GM23338 (cell line): Measurements from ENCODE around the gene RIMKLB. TPM values are rescaled to one million over a fixed set of nuclear protein-coding genes. Genes with fewer than 3 reads are reported as not detected.

Source experiments
- ATAC-seq: fragments of 200-7000 bp; cut with Tn5 transposase; 3 replicates; pipeline ENCODE4 v1.9.1; 2020
- DNase-seq: peaks from one replicate; pipeline ENCODE4 v3.0.0-alpha.2; 2015; ENCODE audit warnings: low spot score
- H2AFZ ChIP-seq: fragments of 200-600 bp; sonication (generic); 2 replicates; pipeline ENCODE4 v1.8.0; 2016; ENCODE audit warnings: antibody characterized with exemption, mild to moderate bottlenecking, moderate library complexity
- H3F3A ChIP-seq: fragments of 200-600 bp; sonication (generic); replicated peaks from 2 replicates; pipeline ENCODE4 v1.8.0; 2017; ENCODE audit warnings: antibody characterized with exemption, mixed run types, low read depth
- H3K27ac ChIP-seq: fragments of 200-600 bp; sonication (generic); 2 replicates; pipeline ENCODE4 v1.6.1; 2016; ENCODE audit warnings: low read depth
- H3K27me3 ChIP-seq: fragments of 200-600 bp; sonication (generic); 2 replicates; pipeline ENCODE4 v1.8.0; 2016; ENCODE audit warnings: mild to moderate bottlenecking, mixed run types, moderate library complexity; ENCODE audit not compliant: insufficient read depth
- H3K36me3 ChIP-seq: fragments of 200-600 bp; sonication (generic); 2 replicates; pipeline ENCODE4 v1.8.0; 2016; ENCODE audit warnings: mild to moderate bottlenecking; ENCODE audit not compliant: insufficient read depth
- H3K4me1 ChIP-seq: fragments of 200-600 bp; sonication (generic); 2 replicates; pipeline ENCODE4 v1.8.0; 2016; ENCODE audit warnings: mild to moderate bottlenecking, moderate library complexity; ENCODE audit not compliant: insufficient read depth
- H3K4me2 ChIP-seq: fragments of 200-600 bp; sonication (generic); 2 replicates; pipeline ENCODE4 v1.7.1; 2017; ENCODE audit warnings: mixed run types
- H3K4me3 ChIP-seq: fragments of 200-600 bp; sonication (generic); 2 replicates; pipeline ENCODE4 v1.6.1; 2016; ENCODE audit warnings: mixed run types
- H3K79me2 ChIP-seq: fragments of 200-600 bp; sonication (generic); replicated peaks from 2 replicates; pipeline ENCODE4 v1.8.0; 2017; ENCODE audit warnings: mild to moderate bottlenecking; ENCODE audit not compliant: insufficient read depth
- H3K9me2 ChIP-seq: fragments of 200-600 bp; sonication (generic); 2 replicates; pipeline ENCODE4 v1.8.0; 2017; ENCODE audit not compliant: insufficient read depth
- H4K20me1 ChIP-seq: fragments of 200-600 bp; sonication (generic); replicated peaks from 2 replicates; pipeline ENCODE4 v1.8.0; 2017; ENCODE audit warnings: mild to moderate bottlenecking; ENCODE audit not compliant: insufficient read depth
- H3K27ac Mint-ChIP-seq: 2 replicates; pipeline ENCODE4 v1.8.0; 2020; ENCODE audit warnings: inconsistent platforms, mild to moderate bottlenecking, moderate library complexity, mixed read lengths
- H3K27me3 Mint-ChIP-seq: 3 replicates; pipeline ENCODE4 v1.8.0; 2022; ENCODE audit warnings: low read depth, mild to moderate bottlenecking, moderate library complexity, mixed read lengths, inconsistent platforms; ENCODE audit not compliant: insufficient read depth, poor library complexity
- H3K36me3 Mint-ChIP-seq: 3 replicates; pipeline ENCODE4 v1.8.0; 2021; ENCODE audit warnings: low read depth, mild to moderate bottlenecking, inconsistent platforms, moderate library complexity, mixed read lengths
- H3K4me1 Mint-ChIP-seq: 3 replicates; pipeline ENCODE4 v1.8.0; 2020; ENCODE audit warnings: mild to moderate bottlenecking, inconsistent platforms, mixed read lengths
- H3K4me3 Mint-ChIP-seq: 3 replicates; pipeline ENCODE4 v1.8.0; 2021; ENCODE audit warnings: moderate library complexity, mild to moderate bottlenecking, inconsistent platforms, mixed read lengths
- H3K9me3 Mint-ChIP-seq: 3 replicates; pipeline ENCODE4 v1.8.0; 2020; ENCODE audit warnings: moderate library complexity, mild to moderate bottlenecking, inconsistent platforms, mixed read lengths
- CTCF ChIP-seq, 2 experiments: fragments of 200-600 bp in 1 of 2; sonication (generic) in 1 of 2; conservative IDR thresholded peaks; 2 replicates each; pipeline versions ENCODE4 v1.5.1 to v1.6.1; 2016 to 2017; ENCODE audit warnings: antibody characterized with exemption in 2 of 2, low read depth in 2 of 2, mild to moderate bottlenecking in 2 of 2, moderate library complexity in 1 of 2
- EZH2phosphoT487 ChIP-seq: fragments of 200-600 bp; sonication (generic); IDR thresholded peaks from one replicate; pipeline ENCODE4 v1.8.1; 2018; ENCODE audit warnings: antibody characterized with exemption; ENCODE audit not compliant: unreplicated experiment
- JUNB ChIP-seq: IDR thresholded peaks from one replicate; pipeline ENCODE4 v1.6.1; 2016; ENCODE audit warnings: antibody characterized with exemption; ENCODE audit not compliant: unreplicated experiment
- NANOG ChIP-seq: IDR thresholded peaks from 2 replicates; pipeline ENCODE4 v1.6.1; 2016; ENCODE audit warnings: antibody characterized with exemption, borderline replicate concordance
- POLR2AphosphoS5 ChIP-seq: IDR thresholded peaks from 2 replicates; pipeline ENCODE4 v1.6.1; 2016; ENCODE audit warnings: antibody characterized with exemption, low read depth
- REST ChIP-seq: IDR thresholded peaks from one replicate; pipeline ENCODE4 v1.6.1; 2018; ENCODE audit warnings: antibody characterized with exemption; ENCODE audit not compliant: unreplicated experiment
- STAT1 ChIP-seq: IDR thresholded peaks from one replicate; pipeline ENCODE4 v1.6.1; 2016; ENCODE audit warnings: antibody characterized with exemption; ENCODE audit not compliant: unreplicated experiment
- ZNF114 ChIP-seq: fragments of 250-450 bp; sonication (Bioruptor Pico); IDR thresholded peaks from 2 replicates; pipeline ENCODE4 v1.5.0; 2020; ENCODE audit warnings: mild to moderate bottlenecking, moderate library complexity
- ZNF331 ChIP-seq: fragments of 250-450 bp; sonication (Bioruptor Pico); IDR thresholded peaks from 2 replicates; pipeline ENCODE4 v1.5.0; 2020; ENCODE audit warnings: low read depth, mild to moderate bottlenecking, moderate library complexity
- ZNF462 ChIP-seq: fragments of 250-450 bp; sonication (Bioruptor Pico); IDR thresholded peaks from 2 replicates; pipeline ENCODE4 v1.5.0; 2020; ENCODE audit warnings: mild to moderate bottlenecking, moderate library complexity
- polyA plus RNA-seq: library from polyadenylated mRNA; unstranded; fragments of >200 nt; fragmentation: Nextera tagmentation; extraction: Ambion mirVana; gene quantifications from 2 replicates; pipeline ENCODE4 v1.2.1, GENCODE V29; 2016
- total RNA-seq: library from RNA; depleted of rRNA; stranded (reverse); fragments of >200 nt; shearing (Covaris generic); gene quantifications from 2 replicates; pipeline ENCODE4 v1.2.3, GENCODE V29; 2014
- TF ChIP-seq, protein P1 (sequence below): IDR thresholded peaks from 2 replicates; pipeline ENCODE4 v1.6.1; 2016; ENCODE audit warnings: antibody characterized with exemption

RIMKLB gene
- total and polyA plus RNA-seq, 2 experiments from 2014 or later: 87.0 to 104 TPM

DNA sequence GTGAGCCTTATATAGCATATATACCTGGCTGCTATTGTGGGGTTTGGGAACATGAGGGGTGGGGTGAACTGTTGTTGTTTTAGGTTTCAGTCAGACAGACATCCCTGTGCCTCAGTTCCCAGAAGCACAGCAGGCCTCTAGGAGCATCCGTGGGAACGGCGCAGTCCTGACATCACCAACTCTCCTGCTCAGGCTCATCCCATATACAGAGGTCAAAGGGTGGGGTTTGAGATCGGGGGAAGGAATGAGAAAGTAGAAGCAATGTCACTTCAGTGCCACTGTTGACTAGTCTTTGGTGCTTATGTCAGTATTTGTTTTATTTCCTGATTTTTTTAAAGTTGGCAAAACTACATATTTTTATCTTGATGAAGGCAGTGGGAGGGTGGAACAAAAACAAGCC lies 81.5 kb downstream of the RIMKLB start (continued):
- TF ChIP-seq, protein P1, sequence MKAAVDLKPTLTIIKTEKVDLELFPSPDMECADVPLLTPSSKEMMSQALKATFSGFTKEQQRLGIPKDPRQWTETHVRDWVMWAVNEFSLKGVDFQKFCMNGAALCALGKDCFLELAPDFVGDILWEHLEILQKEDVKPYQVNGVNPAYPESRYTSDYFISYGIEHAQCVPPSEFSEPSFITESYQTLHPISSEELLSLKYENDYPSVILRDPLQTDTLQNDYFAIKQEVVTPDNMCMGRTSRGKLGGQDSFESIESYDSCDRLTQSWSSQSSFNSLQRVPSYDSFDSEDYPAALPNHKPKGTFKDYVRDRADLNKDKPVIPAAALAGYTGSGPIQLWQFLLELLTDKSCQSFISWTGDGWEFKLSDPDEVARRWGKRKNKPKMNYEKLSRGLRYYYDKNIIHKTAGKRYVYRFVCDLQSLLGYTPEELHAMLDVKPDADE: no peak
- TF ChIP-seq JUNB: no peak
- TF ChIP-seq ZNF331: no peak
- no peak for TF ChIP-seq REST
- TF ChIP-seq EZH2phosphoT487: no peak

GRCh38 chr12:8779862-8780261 lies 82.1 kb downstream of the RIMKLB start:
- peak; percentile 18; the same call in 1 of the 3 replicates for ATAC-seq
- Histone ChIP-seq H2AFZ (no peak overlapping the region), H3K4me1 (peaks cover 35% of the 10 kb centered on the region), H4K20me1 (no peaks in the 10 kb centered on the region), H3K79me2 (peaks cover 5% of the 10 kb centered on the region; the same call in 1 of the 2 replicates), H3K9me2 (no peaks in the 10 kb centered on the region), H3K36me3 (0 out of 2 replicates have a peak, but pooled peaks cover 3% of the 10 kb centered on the region), H3F3A (peaks cover 6% of the 10 kb centered on the region; the same call in 1 of the 2 replicates), H3K4me3 (no peak overlapping the region), H3K27ac (peak overlapping the region; percentile 5; the same call in 1 of the 2 replicates), H3K27me3 (no peaks in the 10 kb centered on the region), H3K4me2 (no peak overlapping the region)
- H3K4me3 Mint-ChIP-seq: no peak overlapping the region
- H3K9me3 Mint-ChIP-seq: peaks cover 1% of the 10 kb centered on the region; the same call in 1 of the 3 replicates
- peaks cover 41% of the 10 kb centered on the region for H3K4me1 Mint-ChIP-seq
- peaks cover 35% of the 10 kb centered on the region for H3K36me3 Mint-ChIP-seq
- DNase-seq: no peak
- no peaks in the 10 kb centered on the region for H3K27me3 Mint-ChIP-seq
- no peak overlapping the region for H3K27ac Mint-ChIP-seq
- no peak for TF ChIP-seq ZNF114 (CRISPR knock-in tag)
- no peak for TF ChIP-seq NANOG
- TF ChIP-seq JUNB: no peak
- no peak for TF ChIP-seq STAT1
- no peak for TF ChIP-seq EZH2phosphoT487
- no peak for TF ChIP-seq ZNF462 (CRISPR knock-in tag)
- no peak for TF ChIP-seq POLR2AphosphoS5
- TF ChIP-seq, protein P1: no peak
- no peak; a peak in 1 of 4 replicates for TF ChIP-seq CTCF (conservative IDR thresholded peaks at IDR 0.05; ENCODE audit: low read depth in 2 of 2)
- TF ChIP-seq ZNF331: no peak
